Osteoblast (primary cell): ENCODE results near the gene OSBP2. TPM values are rescaled to one million over a fixed set of nuclear protein-coding genes. Genes with fewer than 3 reads are reported as not detected.

Experiments
- DNase-seq: peaks from one replicate; pipeline ENCODE4 v3.0.0; 2011; ENCODE audit warnings: low spot score, mixed read lengths; ENCODE audit not compliant: insufficient read length; ENCODE audit errors: missing footprints
- H2AFZ ChIP-seq: 2 replicates; pipeline ENCODE4 v1.6.0; 2011; ENCODE audit warnings: mild to moderate bottlenecking, low read length
- H3K27ac ChIP-seq: 2 replicates; pipeline ENCODE4 v1.5.1; 2011; ENCODE audit warnings: mild to moderate bottlenecking, low read depth, low read length, moderate library complexity
- H3K27me3 ChIP-seq: 2 replicates; pipeline ENCODE4 v1.6.0; 2012; ENCODE audit warnings: mild to moderate bottlenecking, control low read depth, inconsistent platforms, low read length, moderate library complexity; ENCODE audit not compliant: insufficient read depth
- H3K36me3 ChIP-seq: 2 replicates; pipeline ENCODE4 v1.5.1; 2011; ENCODE audit warnings: mild to moderate bottlenecking, low read length, control low read depth, moderate library complexity; ENCODE audit not compliant: insufficient read depth
- H3K4me1 ChIP-seq: 2 replicates; pipeline ENCODE4 v1.5.1; 2011; ENCODE audit warnings: mild to moderate bottlenecking, low read length, control low read depth, moderate library complexity; ENCODE audit not compliant: insufficient read depth
- H3K4me2 ChIP-seq: 2 replicates; pipeline ENCODE4 v1.6.0; 2011; ENCODE audit warnings: mild to moderate bottlenecking, low read length; ENCODE audit not compliant: insufficient read depth
- H3K4me3 ChIP-seq: fragments of 200-600 bp; sonication (generic); 3 replicates; pipeline ENCODE4 v1.5.1; 2012; ENCODE audit warnings: mild to moderate bottlenecking, low read length, inconsistent platforms; ENCODE audit not compliant: insufficient read depth
- H3K79me2 ChIP-seq: 2 replicates; pipeline ENCODE4 v1.6.0; 2012; ENCODE audit warnings: mild to moderate bottlenecking, low read length, control low read depth, inconsistent platforms; ENCODE audit not compliant: insufficient read depth
- H3K9me3 ChIP-seq: 2 replicates; pipeline ENCODE4 v1.5.1; 2011; ENCODE audit warnings: low read depth, low read length, control low read depth
- H4K20me1 ChIP-seq: 2 replicates; pipeline ENCODE4 v1.6.0; 2012; ENCODE audit warnings: mild to moderate bottlenecking, low read length, control low read depth; ENCODE audit not compliant: insufficient read depth
- total RNA-seq: library from RNA; depleted of rRNA; stranded (reverse); fragments of >200 nt; gene quantifications from 2 replicates; pipeline ENCODE4 v1.2.3, GENCODE V29; 2012
- TF ChIP-seq, protein P1 (sequence below): IDR thresholded peaks from 2 replicates; pipeline ENCODE4 v1.5.1; 2011; ENCODE audit warnings: mild to moderate bottlenecking, low read depth, low read length, moderate library complexity; ENCODE audit errors: extremely low read depth

OSBP2 gene
- total RNA-seq, 1 donor, result 4.3 TPM

DNA sequence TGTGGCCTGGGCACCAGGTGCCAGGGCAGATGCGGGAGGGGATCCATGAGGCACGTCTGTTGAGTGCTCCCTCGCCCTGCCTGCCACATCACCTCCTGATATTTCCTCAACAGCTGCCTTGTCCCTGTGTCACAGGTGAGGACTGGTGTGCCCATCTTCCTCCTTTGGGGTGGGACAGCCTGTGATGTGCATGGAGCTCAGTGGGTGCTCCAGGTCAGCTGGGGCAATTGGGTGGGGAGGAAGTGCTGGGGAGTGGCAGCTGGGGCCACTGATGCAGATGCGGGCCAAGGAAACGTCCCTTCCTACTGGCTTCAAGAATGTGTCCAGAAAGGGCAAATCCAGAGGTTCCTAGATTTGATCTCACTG lies 190.3 kb downstream of the OSBP2 start:
- peak; percentile 67 for DNase-seq
- Histone ChIP-seq H3K27ac (no peak overlapping the region), H3K4me1 (no peaks in the 10 kb centered on the region), H3K4me2 (no peak overlapping the region), H3K79me2 (no peaks in the 10 kb centered on the region), H4K20me1 (no peaks in the 10 kb centered on the region), H3K4me3 (no peak overlapping the region), H3K36me3 (no peaks in the 10 kb centered on the region), H3K9me3 (no peaks in the 10 kb centered on the region), H3K27me3 (no peaks in the 10 kb centered on the region), H2AFZ (no peak overlapping the region)
- TF ChIP-seq, protein P1, sequence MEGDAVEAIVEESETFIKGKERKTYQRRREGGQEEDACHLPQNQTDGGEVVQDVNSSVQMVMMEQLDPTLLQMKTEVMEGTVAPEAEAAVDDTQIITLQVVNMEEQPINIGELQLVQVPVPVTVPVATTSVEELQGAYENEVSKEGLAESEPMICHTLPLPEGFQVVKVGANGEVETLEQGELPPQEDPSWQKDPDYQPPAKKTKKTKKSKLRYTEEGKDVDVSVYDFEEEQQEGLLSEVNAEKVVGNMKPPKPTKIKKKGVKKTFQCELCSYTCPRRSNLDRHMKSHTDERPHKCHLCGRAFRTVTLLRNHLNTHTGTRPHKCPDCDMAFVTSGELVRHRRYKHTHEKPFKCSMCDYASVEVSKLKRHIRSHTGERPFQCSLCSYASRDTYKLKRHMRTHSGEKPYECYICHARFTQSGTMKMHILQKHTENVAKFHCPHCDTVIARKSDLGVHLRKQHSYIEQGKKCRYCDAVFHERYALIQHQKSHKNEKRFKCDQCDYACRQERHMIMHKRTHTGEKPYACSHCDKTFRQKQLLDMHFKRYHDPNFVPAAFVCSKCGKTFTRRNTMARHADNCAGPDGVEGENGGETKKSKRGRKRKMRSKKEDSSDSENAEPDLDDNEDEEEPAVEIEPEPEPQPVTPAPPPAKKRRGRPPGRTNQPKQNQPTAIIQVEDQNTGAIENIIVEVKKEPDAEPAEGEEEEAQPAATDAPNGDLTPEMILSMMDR, result no peak

DNA sequence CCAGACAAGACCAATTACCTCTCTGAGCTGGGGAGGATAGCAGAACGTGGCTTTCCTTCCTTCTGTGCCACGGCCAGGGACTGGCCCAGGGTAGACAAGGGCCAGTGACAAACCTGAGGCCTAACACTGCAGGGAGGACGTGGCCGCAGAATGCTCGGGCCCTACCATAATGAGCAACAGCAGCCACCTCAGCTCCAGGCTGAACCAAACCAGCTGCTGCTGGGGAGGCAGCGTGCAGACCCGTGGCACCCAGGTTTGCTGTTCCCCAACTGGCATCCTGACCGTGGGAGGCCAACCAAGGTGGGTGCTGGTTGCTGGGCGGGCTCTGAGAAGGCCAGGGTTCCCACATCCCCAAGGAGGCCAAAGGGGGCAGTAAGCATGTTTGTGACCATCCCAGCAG lies 190.9 kb downstream of the OSBP2 start:
- Histone ChIP-seq H3K36me3 (no peaks in the 10 kb centered on the region), H3K4me2 (no peak overlapping the region), H3K9me3 (no peaks in the 10 kb centered on the region), H3K4me1 (no peaks in the 10 kb centered on the region), H3K4me3 (no peak overlapping the region), H2AFZ (no peak overlapping the region), H3K79me2 (no peaks in the 10 kb centered on the region), H3K27me3 (no peaks in the 10 kb centered on the region), H4K20me1 (no peaks in the 10 kb centered on the region), H3K27ac (no peak overlapping the region)
- DNase-seq, result peak; percentile 65
- TF ChIP-seq, protein P1, result no peak

DNA sequence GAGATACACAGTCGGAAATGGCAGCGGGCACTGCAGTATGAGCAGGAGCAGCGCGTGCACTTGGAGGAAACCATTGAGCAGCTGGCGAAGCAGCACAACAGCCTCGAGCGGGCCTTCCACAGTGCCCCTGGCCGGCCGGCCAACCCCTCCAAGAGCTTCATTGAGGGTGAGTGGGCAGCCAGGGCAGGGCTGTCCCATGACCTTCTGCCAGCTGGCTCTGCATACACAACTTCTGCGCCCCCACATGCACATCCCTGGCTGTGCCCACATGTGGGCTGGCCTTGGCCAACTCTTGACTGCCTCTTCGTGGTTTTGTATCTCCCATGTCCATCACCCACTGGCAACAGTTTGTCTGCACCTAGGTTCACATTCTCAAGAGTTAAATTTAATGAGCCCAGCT lies 192.8 kb downstream of the OSBP2 start:
- no peaks in the 10 kb centered on the region for H3K36me3 ChIP-seq
- DNase-seq, result peak; percentile 11
- H3K4me2 ChIP-seq, result no peak overlapping the region
- TF ChIP-seq, protein P1, result no peak
- H3K79me2 ChIP-seq, result no peaks in the 10 kb centered on the region
- H3K27me3 ChIP-seq, result no peaks in the 10 kb centered on the region
- no peaks in the 10 kb centered on the region for H3K4me1 ChIP-seq
- no peaks in the 10 kb centered on the region for H4K20me1 ChIP-seq
- no peak overlapping the region for H2AFZ ChIP-seq
- H3K9me3 ChIP-seq, result no peaks in the 10 kb centered on the region
- no peak overlapping the region for H3K4me3 ChIP-seq
- H3K27ac ChIP-seq, result no peak overlapping the region

DNA sequence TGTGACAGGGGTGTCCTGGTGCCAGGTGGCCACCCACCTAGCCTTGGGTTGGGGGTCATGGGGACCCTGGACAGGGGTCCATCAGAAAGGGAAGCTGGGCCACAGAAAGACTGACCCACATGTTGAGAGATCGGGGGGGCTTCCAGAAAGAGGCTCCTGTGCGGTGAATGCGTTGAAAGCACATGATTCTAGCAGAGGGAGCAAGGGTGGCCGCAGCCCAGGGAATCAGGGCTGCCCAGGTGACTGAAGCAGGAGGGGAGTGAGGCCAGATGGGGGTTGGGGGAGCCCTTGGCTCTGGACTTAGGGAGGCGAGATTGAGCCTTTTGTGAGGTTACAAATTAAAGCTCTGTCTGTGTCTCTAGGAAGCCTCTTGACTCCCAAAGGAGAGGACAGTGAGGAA lies 193.2 kb downstream of the OSBP2 start:
- Histone ChIP-seq H3K4me2 (no peak overlapping the region), H3K27me3 (no peaks in the 10 kb centered on the region), H4K20me1 (no peaks in the 10 kb centered on the region), H3K79me2 (no peaks in the 10 kb centered on the region), H3K27ac (no peak overlapping the region), H2AFZ (no peak overlapping the region), H3K4me3 (no peak overlapping the region), H3K36me3 (no peaks in the 10 kb centered on the region), H3K9me3 (no peaks in the 10 kb centered on the region), H3K4me1 (no peaks in the 10 kb centered on the region)
- DNase-seq, result peak; percentile 69
- TF ChIP-seq, protein P1, result no peak
